Measurements from ENCODE around the gene PTPRN2.

GRCh38 chr7:157841773-157842370 is 745.8 kb downstream of the PTPRN2 start:
- TF ChIP-seq GATA3 (IDR thresholded peaks at IDR 0.05; ENCODE audit: low read depth, low read length) (no peak), GATA2 (IDR thresholded peaks at IDR 0.05; ENCODE audit: low read depth, low read length) (no peak)

Measured in SH-SY5Y (cell line).